Hepatocyte (in vitro differentiated cells): ENCODE measurements around the gene SEMA3D.

Source experiments
- CTCF ChIP-seq: fragments of 200-600 bp; sonication (generic); IDR thresholded peaks from 2 replicates; pipeline ENCODE4 v1.5.1; 2016; ENCODE audit warnings: antibody characterized with exemption, mild to moderate bottlenecking; ENCODE audit not compliant: poor library complexity
- EZH2 ChIP-seq: fragments of 200-600 bp; sonication (generic); IDR thresholded peaks from 2 replicates; pipeline ENCODE4 v1.6.1; 2016; ENCODE audit warnings: antibody characterized with exemption, mild to moderate bottlenecking, borderline replicate concordance

GRCh38 chr7:85014936-85015660 is 171.8 kb downstream of the SEMA3D start:
- no peak for TF ChIP-seq CTCF
- no peak for TF ChIP-seq EZH2
